Right atrium auricular region (tissue), 2 donors: ENCODE data around the gene USP47. TPM values are rescaled to one million over a fixed set of nuclear protein-coding genes. Genes with fewer than 3 reads are reported as not detected.
A peak's percentile ranks its signal among the peaks of the same experiment; 100 is the strongest.

Source experiments
- DNase-seq: peaks from one replicate; pipeline ENCODE4 v3.0.0-alpha.2; 2019; ENCODE audit warnings: low spot score
- H3K27ac ChIP-seq, 2 donors: fragments of 200-600 bp; sonication (generic); 1 replicate in 1 of 2; 2 replicates in 1 of 2; pipeline ENCODE4 v1.5.1; 2016 to 2019
- H3K27me3 ChIP-seq, 2 donors: fragments of 200-600 bp; sonication (generic); one replicate each; pipeline versions ENCODE4 v1.5.1 to v1.6.0; 2017 to 2019
- H3K36me3 ChIP-seq: fragments of 200-600 bp; sonication (generic); one replicate; pipeline ENCODE4 v1.5.1; 2016
- H3K4me1 ChIP-seq, 2 donors: fragments of 200-600 bp; sonication (generic); one replicate each; pipeline versions ENCODE4 v1.5.1 to v1.6.0; 2017 to 2019
- H3K4me3 ChIP-seq, 2 donors: fragments of 200-600 bp; sonication (generic); 1 replicate in 1 of 2; 2 replicates in 1 of 2; pipeline ENCODE4 v1.5.1; 2017 to 2019; ENCODE audit warnings: mild to moderate bottlenecking in 1 of 2, moderate library complexity in 1 of 2
- H3K9me3 ChIP-seq, 2 donors: fragments of 200-600 bp; sonication (generic); one replicate each; pipeline ENCODE4 v1.5.1; 2019
- total RNA-seq, 2 donors: library from RNA; depleted of rRNA; stranded (reverse); fragments of >200 nt; gene quantifications; one replicate each; pipeline ENCODE4 v1.1.0, GENCODE V29; 2016
- TF ChIP-seq, protein P1 (sequence below), 2 donors: fragments of 200-600 bp; sonication (generic); IDR thresholded peaks; one replicate each; pipeline ENCODE4 v1.5.1; 2019; ENCODE audit warnings: antibody characterized with exemption in 2 of 2

Gene USP47
- total RNA-seq, 2 donors from 2014 or later = 58.7 to 61.3 TPM

DNA sequence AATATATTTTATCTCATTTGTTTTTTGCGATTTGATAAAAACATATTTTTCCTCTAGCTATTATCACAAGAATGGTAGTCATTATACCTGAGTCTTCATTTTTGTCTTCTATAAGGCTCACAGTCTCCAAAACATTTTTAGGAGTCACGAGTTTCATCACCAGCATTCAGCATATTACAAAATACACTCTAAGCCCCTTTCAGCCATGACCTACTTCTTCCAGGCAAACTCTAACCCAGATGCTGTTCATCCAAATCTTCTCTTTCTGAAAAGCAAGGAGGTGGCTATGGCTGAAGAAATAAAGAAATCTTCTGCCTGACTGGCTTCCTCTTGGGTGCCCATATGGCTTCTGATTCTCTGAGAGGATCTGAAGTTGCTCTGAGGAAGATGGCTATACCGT is 35.7 kb upstream of the USP47 start:
- Histone ChIP-seq H3K36me3 (no peaks in the 10 kb centered on the region), H3K4me1 (peaks cover 0 to 17% of the 10 kb centered on the region in 2 donors), H3K27me3 (no peaks in the 10 kb centered on the region), H3K4me3 (no peak overlapping the region), H3K9me3 (no peaks in the 10 kb centered on the region), H3K27ac (peak overlapping the region in 1 of 2 donors; percentile 57)
- no peak for DNase-seq
- TF ChIP-seq, protein P1, sequence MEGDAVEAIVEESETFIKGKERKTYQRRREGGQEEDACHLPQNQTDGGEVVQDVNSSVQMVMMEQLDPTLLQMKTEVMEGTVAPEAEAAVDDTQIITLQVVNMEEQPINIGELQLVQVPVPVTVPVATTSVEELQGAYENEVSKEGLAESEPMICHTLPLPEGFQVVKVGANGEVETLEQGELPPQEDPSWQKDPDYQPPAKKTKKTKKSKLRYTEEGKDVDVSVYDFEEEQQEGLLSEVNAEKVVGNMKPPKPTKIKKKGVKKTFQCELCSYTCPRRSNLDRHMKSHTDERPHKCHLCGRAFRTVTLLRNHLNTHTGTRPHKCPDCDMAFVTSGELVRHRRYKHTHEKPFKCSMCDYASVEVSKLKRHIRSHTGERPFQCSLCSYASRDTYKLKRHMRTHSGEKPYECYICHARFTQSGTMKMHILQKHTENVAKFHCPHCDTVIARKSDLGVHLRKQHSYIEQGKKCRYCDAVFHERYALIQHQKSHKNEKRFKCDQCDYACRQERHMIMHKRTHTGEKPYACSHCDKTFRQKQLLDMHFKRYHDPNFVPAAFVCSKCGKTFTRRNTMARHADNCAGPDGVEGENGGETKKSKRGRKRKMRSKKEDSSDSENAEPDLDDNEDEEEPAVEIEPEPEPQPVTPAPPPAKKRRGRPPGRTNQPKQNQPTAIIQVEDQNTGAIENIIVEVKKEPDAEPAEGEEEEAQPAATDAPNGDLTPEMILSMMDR (IDR thresholded peaks at IDR 0.05) = no peak

DNA sequence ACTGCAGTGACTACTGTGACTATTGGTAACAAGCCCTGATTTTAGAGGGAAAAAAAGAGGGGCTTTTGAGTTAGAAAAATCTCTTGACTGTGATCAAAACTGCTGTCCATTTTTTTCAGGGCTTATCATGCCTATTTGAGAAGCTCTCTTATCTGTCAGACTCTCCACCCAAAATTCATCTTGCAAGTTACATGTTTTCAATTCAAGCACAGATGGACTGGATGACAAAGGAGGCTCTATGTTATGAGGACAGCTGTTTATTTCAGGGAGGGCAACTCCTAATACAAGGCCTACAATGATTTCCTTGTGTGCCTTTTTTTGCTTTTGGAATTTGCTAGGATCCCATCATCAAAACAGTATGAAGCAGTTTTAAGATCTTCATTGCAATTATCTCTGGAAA is 35.2 kb upstream of the USP47 start:
- no peak for DNase-seq
- peak overlapping the region in 1 of 2 donors; percentile 57 for H3K27ac ChIP-seq
- H3K27me3 ChIP-seq = no peaks in the 10 kb centered on the region
- peaks cover 0 to 17% of the 10 kb centered on the region in 2 donors for H3K4me1 ChIP-seq
- no peaks in the 10 kb centered on the region for H3K36me3 ChIP-seq
- no peaks in the 10 kb centered on the region for H3K9me3 ChIP-seq
- no peak overlapping the region for H3K4me3 ChIP-seq
- TF ChIP-seq, protein P1 (IDR thresholded peaks at IDR 0.05) = no peak

DNA sequence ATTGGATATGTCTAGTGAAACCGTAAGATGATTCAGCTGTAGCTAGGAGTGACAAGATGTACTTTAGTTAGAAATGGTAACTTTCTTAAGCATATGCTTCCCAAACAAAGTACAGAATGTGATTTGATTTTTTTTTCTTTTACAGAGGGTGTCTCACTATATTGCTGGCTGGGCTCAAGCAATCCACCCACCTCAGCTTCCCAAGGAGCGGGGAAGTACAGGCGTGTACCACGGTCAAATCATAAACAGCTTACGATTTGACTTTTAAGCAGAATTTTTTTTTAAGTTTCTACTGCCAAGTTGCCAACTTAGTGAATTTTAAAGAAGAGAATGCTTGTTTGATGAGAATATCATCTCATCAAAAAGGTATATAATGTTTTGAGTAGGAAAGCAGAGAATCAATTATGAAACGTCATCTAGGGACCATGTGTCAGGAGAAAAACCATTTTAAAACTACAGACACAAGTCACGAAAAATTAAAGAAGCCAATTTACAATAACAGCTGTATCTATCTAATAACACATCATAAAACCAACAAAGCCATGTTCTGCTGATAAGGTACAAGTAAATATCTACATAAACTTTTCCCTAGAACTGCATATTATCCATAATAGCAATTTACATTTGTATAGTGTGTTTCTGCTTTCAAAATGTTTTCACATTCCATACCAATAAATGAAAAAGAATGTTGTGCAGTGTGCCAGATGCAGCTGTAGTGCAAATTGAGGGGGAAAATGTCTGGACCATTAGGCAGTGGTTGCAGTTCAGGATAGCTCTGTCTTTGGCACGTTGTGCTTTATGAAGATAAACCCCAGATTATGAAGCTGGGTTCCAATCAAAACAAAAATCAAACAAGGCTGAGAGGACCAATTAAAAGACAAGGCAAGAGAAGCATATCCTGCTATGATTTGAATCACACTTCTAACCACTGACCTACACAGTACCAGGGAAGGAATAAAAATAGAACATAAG is 33.7 kb upstream of the USP47 start:
- peak overlapping the region; percentile 13 to 56 for H3K27ac ChIP-seq
- H3K4me1 ChIP-seq = peaks cover 0 to 22% of the 10 kb centered on the region in 2 donors
- TF ChIP-seq, protein P1 (IDR thresholded peaks at IDR 0.05) = no peak
- no peaks in the 10 kb centered on the region for H3K27me3 ChIP-seq
- no peaks in the 10 kb centered on the region for H3K9me3 ChIP-seq
- H3K36me3 ChIP-seq = no peaks in the 10 kb centered on the region
- DNase-seq = no peak
- H3K4me3 ChIP-seq = no peak overlapping the region

DNA sequence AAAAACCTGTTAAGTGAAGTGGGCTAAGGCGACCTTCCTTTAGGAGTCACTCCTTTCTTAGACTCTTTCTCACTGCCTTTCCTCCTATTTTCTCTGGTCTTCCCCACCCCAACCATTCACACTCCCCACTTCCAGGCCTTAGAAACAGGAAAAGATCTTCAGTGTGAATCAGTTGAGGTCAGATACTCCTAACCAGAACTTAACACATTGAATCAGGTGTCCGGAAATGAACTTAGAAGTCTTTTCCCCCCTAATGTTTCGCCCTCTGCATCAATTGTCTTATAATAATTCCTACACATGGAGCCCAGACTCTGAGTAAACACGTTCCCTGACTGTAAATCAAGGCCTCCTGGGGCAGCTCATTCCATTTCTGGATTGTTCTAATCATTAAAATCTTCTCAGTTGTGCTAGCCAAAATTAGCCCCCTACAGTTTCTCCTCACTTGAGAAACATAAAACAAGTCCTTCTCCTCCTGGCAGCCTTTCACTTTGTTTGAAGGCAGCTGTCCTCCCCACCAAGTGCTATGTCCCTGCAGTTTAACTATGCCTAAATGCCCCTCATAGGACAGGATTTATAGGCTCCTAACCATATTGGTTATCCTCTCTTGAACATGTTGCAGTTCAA is 32.7 kb upstream of the USP47 start:
- Histone ChIP-seq H3K9me3 (no peaks in the 10 kb centered on the region), H3K4me3 (no peak overlapping the region), H3K36me3 (no peaks in the 10 kb centered on the region), H3K4me1 (peaks cover 0 to 27% of the 10 kb centered on the region in 2 donors), H3K27ac (peak overlapping the region; percentile 13 to 56), H3K27me3 (no peaks in the 10 kb centered on the region)
- TF ChIP-seq, protein P1 (IDR thresholded peaks at IDR 0.05) = no peak
- DNase-seq = no peak

DNA sequence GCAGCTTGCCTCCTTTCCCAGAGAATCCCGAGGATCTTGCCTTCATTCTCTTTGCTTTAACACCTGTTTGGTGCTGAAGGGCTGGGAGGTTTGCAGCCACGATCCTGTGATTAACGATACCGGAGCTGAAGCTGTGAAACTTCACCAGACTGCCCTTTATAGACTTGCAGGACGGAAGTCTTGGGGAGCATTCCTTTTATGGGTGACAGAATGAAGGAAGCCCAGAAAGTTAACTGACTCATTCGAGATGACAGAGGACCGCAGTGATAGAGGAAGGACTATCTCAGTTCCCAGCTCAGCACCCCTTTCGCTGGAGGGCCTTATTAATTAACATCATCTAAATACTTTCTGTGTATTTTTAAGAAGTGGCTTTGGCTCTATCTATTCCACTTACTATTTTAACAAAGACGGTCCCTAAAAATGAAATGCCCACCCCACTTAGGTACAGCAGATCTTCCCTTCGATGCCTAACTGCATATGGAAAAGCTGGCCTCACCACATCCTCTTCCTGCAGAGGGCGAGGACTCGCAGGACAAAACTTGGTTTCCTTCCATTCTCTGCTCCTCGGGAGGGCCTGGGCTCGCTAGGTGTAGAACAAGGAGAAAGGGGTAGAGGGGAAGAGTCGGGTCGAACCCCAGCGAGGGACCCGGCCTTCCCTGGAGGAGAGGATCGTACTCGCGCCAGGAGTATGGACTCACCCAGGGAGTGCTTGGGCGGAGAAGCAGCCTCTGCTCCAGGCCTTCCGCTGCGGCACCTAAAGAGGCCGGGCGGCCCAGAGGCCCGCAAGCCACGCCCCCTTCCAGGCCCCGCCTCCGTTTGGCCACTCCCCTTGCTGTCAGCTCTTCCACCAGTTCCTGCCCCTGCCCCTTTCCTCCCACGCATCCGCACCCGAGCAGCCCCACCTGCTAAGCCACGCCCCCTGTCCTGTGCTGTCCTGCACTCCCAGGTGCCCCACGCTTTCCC is 30.7 kb upstream of the USP47 start:
- Histone ChIP-seq H3K4me1 (peaks cover 0 to 27% of the 10 kb centered on the region in 2 donors), H3K27me3 (no peaks in the 10 kb centered on the region), H3K27ac (peak overlapping the region in 1 of 2 donors; percentile 72), H3K9me3 (no peaks in the 10 kb centered on the region), H3K36me3 (no peaks in the 10 kb centered on the region), H3K4me3 (no peak overlapping the region)
- DNase-seq = no peak
- TF ChIP-seq, protein P1 (IDR thresholded peaks at IDR 0.05) = no peak
